Left renal pelvis (tissue), 4 donors: ENCODE results near the gene GPSM1. TPM values are rescaled to one million over a fixed set of nuclear protein-coding genes. Genes with fewer than 3 reads are reported as not detected.

Experiments used
- DNase-seq, 4 donors: peaks; one replicate each; pipeline ENCODE4 v3.0.0-alpha.2; 2013; ENCODE audit warnings: low read depth in 4 of 4, low spot score in 3 of 4
- polyA plus RNA-seq, 4 donors: library from polyadenylated mRNA; unstranded; fragments of 120-200 nt; gene quantifications; one replicate each; pipeline ENCODE4 v1.2.1, GENCODE V29; 2013; ENCODE audit not compliant: insufficient read length in 4 of 4

GPSM1 gene
- polyA plus RNA-seq, 4 donors: 24.3 to 46.1 (median 29.6) TPM

DNA sequence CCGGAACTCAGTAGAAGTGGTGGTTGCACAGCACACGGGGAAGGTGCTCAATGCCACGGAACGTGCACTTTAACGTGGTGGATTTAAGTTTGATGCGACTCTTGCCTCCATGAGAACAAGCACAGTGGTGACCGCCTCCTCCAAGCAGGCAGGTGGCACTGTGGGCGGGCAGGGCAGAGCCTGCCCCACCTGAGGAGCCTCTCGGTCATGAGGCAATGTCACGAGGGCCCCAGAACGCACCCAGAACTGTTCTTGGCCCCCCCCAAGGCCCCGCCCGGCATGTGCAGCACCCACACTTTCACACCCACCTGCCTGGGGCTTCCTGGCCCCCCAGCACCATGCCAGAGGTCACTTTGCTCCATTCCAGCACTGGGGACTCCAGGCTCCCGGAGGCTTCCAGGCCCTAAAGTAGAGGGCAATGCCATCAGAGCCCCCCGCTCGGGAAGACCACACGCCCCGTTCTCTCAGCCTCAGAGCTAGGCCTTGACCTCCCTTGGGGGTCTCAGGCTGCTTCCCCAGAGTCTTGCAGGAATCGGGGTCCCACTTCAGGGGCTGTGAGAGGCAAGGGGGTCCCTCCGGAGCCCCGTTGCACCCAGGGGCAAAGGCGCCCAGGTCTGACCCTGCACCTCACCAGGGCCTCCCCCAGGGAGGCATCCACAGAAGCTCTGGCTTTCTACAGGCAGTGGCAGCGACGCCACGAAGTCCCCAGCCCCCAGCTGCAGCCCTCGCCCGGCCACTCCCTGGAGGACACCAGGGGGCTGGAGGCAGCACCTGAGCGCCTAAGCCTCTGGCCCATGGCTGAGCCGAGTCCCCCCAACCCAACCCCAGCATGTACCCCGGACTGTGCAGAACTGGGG lies 37.5 kb upstream of the GPSM1 start:
- no peak for DNase-seq

DNA sequence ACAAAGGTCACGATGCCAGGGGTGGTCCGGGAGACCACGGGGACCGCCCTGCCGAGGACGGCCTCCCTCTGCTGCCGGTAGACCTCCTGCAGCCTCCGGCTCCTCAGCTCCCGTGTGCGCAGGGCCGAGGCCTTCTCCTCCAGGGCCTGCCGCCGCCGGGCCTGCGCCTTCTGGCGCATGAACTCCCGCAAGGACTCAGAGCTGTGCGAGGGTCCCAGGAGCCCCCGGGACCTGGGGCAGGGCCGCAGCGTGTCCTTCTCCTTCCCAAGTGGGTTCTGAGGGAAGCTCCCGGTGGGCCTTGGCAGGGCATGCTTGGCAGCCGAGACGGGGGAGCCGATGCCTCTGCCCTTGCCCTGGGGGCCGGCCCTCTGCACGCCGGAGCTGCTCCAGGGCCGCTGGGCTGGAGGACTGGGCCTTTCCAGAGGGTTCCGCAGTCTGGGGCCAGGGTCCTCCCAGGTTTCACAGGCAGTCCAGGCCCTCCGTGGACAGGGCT lies 36.8 kb upstream of the GPSM1 start:
- DNase-seq: no peak

DNA sequence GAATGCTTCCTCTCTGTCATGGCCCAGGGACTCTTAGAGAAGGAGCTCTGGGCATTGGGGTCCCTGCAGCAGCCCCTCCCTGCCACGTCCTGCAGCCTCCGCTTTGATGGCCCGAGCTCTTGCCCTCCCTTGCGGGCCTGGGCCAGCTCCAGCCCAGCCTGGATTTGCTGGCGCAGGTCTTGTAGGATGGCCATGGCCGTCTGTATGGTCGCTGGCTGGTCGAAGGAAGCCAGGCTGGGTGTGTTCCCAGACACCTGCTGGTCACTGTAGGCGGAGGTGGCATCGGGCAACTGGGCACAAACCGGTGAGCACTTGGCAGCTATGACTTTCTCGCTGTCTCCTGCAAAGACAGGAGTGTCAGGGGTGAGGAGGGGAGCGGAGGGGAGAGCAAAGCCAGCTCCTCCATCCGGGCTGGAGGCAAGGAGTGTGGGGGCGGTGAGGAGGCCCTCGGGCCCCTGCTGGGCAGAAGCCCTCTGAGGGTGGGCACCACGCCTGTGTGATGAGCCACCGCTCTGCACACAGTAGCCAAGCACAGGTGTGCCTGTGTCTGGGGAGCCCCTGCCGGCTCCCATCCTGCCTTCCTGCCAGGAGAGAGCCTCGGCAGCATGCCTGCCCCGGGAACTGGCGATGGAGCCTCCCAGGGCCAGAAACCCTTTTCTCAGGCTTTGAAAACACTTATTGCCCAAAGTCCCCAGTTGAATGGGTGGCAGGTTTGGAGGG lies 35.9 kb upstream of the GPSM1 start:
- DNase-seq: no peak

DNA sequence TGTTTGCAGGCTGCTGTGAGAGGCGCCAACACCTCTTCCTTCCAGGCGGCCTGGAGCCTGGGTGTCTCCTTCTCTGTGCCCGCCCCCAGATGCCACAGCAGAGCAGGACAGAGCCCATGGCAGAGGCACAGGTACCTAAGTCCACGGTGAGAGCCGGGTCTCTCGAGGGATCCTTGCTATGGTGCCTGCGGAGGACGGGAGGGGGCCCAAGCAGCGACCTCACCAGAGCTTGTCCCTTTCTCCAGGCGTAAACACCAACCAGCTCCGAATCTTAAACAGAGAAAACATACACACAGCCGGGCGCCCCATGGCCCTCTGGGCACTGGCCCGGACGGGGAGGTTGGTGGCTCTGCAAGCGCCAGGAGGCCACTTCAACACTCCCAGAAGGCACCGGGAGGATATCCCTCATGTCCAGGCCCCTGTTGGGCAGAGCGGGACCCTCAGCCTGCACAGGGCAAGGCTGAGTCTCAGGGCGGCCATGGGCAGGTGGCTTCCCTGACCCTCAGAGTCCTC lies 35.3 kb upstream of the GPSM1 start:
- no peak for DNase-seq

DNA sequence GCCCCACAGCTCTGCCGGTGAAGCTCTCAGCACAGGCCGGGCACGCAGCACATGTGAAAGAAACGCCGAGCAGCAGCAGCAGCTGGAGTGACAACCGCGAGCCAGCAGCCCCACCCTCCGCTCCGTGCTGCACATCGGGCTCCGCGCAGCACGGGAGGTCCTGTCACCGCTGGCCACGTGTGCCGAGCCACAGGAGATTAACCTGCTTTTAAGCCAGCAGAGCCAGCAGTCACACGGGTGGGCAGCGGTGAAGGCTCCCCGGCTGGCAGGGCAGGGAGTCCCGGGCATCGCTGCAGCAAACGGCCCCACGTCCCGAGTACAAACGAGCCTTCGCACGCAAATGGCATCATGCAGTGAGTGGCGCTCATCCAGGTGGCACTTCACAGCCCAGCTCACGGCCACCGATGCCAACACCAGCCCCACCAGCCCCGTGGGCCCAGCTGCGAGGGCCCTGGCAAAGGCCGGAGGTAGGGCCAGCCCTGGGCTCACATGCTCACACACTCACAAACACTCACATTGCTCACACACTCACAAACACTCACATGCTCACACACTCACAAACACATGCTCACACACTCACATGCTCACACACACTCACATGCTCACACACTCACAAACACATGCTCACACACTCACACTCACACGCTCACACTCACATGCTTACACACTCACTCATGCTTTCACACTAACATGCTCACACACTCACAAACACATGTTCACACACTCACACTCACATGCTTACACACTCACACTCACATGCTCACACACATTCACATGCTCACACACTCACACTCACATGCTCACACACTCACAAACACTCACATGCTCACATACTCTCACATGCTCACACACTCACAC lies 34.5 kb upstream of the GPSM1 start:
- DNase-seq: no peak

DNA sequence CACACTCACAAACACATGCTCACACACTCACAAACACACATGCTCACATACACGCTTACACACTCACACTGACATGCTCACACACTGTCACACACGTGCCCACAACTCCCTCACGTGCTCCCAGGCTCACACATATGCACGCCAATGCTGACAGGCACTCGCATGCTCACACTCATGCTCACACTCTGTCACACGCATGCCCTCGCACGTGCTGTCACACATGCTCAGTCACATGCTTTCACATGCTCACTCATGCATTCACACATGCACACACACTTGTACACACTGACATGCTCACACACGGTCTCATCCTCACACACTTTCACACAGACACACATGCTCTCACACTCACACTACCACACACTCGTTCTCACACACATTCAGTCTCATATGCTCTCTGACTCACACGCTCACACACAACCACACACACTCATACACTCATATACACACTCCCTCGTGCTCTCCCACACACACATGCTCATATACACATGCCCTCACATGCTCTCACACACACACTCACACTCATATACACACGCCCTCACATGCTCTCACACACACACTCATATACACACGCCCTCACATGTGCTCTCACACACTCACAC lies 33.8 kb upstream of the GPSM1 start:
- no peak for DNase-seq

DNA sequence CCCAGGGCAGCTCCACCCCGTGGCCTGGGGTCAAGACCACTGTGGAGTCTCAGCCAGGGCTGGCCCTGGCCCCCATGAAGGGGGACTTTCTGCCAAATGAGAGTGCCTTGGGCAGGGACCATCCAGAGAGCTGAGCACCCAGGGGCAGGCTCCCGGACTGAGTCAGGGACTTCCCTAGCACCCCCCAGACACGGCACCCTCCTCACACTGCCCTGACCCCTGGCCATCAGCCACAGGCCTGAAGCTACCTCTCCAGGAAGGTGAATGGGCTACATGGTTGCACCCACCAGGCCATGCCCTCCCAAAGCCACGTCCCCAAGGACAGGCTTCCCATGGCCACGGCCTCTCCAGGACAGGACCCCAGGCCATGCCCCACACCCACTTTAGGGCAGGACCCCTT lies 32.9 kb upstream of the GPSM1 start:
- DNase-seq: no peak

DNA sequence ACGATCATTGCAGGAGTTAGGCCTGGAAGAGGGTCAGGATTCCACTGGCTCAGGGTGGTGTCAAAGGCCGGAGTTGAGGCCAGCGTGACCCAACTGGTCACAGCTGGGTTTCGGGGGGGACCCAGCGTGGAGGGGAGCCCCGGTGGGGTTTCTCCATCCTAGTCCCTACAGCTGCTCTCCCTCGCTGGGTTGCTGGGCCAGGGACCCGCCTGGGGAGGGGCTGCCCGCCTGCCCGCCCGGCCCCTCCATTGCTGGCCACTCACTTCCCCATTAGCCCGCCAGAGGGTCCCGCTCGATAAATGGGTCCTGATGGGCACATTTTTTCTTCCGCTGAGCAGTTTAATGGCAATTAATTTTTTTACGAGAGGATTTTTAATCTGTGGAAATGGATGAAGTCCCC lies 32.3 kb upstream of the GPSM1 start:
- no peak for DNase-seq

DNA sequence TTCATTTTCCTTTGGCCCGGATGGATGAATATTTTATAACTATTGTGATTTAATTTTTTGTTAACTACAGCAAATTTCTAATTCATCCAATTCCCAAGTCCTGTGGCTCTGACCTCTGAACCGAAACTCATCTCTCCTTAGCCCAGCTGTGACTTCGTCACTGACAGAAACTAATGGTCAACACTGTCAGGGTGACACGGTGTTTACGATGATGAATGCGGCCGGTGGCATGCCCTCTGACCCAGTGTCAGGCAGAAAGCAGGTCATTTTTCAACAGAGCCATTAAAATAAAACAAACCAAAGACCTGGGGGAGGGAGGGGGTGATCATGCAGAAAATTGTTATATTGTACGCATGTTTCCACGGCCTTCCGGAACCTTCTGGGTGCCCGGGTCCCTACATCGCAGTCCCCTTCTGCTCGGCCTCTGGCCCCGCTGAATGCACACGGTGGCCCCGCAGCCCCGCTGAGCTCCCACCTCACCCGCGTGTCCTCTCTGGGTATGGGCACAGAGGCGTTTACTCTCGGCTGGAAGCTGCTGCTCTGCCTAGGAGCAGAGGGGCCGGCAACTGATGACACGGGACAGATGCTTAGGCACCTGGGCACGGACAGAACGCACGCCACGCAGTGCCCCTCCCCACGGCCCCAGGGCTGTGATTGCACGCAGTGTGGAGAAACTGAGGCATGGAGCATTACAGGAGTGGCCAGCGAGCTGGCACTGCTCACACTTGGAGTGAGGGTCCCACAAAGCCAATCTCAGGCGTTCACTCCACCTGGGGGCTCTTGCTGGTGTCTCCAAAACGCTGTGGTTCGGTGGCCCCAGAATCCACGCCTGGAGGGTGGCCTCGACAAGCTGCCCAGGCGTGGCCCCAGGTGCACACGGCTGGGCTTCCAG lies 31.6 kb upstream of the GPSM1 start:
- peak in 1 of 4 donors; percentile 48 for DNase-seq

DNA sequence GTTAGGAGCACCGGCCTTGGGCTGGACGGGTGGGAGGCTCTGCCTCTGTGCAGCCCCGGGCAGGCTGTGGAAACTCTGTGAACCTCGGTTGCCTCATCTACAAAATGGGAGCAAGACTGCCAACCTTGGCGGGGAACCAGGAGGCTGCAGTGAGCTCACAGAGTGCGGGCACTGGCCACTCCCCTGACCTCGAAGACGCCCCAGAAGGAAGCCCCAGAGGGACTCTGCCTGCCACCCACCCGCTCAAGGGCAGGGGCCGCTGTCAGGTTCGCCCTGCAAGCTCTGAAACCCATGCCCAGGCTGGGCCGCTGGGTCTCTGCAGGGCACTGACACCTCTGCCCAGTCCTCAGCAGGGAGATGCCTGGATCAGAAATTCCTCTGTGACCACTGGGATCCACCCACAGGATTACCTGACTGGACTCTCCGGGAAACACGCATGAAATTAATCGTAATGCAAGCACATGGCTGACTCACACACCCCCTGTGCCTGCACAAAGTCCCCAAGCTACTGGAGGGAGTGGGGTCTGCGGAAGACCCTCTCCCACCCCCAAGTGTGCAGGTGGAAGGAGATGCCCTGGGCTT lies 30.8 kb upstream of the GPSM1 start:
- DNase-seq: no peak

DNA sequence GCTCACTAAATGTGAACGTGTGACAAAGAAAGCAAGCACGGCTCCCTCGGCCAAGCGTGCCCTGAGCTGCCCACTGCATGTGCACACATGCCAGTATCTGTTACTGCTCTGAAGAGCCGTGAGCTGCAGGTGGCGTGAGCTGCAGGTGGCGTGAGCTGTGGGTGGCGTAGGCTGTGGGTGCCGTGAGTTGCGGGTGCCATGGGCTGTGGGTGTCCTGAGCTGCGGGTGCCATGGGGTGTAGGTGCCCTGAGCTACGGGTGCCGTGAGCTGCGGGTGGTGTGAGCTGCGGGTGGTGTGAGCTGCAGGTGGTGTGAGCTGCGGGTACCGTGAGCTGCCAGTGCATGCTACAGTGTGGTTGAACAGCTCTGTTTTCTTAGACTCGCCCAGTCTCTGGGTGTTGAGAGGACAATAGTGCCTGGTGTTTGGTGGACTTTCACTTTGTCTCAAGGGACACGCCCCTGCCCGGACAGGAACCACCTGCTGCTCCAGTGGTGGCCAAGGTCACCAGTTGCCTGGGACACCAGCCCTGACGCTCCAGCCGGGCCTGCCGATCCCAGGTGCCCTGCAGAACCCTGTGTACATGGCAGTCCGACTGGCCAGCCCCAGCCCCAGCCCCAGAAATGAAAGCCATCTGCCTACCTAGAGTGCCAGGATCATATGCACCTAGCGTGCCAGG lies 30.2 kb upstream of the GPSM1 start:
- DNase-seq: no peak

DNA sequence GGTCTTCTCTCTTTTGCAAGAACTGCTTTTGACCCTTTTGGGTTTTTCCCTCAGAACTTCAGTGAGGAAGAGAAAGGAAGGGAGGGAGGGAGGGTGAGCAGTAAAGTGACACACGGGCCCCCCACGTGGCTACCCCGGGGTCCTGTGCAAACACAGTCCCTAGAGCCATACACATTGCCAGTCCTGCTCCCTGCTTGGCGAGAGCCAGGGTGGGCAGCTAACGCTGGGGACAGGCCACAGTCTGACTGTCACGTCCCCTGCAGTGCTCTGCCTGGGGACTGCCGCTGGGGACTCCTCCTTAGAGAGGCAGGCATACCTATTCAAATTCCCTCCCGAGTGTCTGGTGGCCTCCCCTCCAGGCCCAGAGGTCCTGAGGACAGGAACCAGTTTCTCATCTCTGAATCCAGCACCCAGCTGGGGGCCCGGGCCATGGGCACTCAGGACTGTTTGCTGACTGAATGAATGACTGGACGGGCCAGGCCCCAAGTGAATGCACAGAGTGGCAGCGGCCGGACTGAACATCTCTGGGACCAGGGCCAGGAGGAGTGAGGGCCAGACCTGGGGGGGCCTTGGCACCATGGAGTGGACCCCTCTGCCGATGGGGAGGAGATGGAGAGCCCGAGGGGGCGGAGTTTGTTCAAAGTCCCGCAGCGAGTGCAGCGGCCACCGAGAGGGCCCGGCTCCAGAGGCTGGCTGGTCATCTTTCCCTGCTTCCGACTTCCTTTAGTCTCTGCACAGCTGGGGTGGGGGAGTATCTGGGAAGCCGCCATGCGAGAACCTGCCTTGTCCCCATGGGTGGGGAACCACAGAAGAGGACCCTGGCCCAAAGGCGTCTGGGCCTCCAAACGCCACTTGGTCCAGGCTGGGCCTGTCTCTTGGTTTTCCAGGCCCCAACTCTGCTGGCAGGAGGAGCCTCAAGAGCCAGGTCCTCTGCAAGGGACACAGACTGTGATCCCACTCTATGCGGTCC lies 29.3 kb upstream of the GPSM1 start:
- DNase-seq: no peak

DNA sequence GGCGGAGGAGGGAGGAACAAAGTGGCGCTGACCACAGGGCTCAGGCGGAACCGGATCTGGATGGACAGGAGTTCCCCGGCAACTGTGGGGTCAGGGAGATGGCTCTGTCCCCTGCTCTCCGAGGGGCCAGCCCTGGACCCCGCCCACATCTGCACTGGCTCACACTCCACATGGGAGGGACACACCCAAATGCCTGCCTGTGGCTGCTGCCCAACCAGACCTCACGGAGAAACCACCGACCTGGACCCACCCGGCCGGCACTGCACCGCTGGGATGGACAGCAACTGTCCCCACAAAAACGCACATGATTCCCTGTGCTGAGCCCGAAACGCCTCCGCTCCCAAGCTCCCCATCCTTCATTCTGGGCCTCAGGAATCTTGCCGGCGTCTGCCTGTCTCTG lies 28.2 kb upstream of the GPSM1 start:
- DNase-seq: no peak

DNA sequence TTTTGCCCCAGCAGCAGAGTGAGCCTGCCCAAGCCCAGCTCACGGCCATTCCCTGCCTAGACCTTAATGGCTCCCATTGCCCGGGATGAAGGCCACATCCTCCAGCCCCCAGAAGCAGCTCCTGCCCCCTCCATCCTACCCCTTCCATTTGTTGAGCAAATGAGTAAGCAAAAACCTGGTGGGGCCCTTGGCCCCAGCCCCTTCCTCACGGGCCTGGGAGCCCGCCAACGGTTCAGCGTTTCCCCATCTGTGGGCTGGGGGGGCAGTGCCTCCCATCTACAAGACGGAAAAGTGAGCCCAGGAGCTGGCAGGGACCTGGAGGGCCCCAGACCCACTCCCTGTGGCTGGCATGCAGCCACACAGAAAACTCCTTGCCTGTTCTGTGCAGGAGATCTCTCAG lies 27.8 kb upstream of the GPSM1 start:
- no peak for DNase-seq

DNA sequence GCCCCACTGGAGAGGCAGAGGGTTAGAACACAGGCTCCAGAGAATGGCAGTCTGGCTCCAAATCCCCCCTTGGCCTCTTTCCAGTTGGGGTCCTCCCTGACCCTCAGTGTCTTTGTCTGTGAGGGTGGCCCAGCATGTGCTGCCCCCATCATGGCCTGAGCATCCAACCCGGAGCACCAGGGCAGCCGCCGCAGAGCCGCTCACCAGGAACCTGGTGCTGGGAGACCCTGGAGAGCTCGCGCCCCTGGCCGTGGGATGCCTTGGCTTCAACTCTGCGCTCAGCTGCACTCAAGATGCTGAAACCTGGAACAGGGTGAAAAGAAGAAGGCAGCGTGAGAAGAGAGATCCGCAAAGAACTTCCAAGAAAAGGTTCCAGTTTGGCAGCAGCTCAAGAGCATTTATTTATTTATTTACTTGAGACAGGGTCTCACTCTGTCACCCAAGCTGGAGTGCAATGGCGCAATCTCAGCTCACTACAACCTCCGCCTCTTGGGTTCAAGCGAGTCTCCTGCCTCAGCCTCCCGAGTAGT lies 27.3 kb upstream of the GPSM1 start:
- no peak for DNase-seq

DNA sequence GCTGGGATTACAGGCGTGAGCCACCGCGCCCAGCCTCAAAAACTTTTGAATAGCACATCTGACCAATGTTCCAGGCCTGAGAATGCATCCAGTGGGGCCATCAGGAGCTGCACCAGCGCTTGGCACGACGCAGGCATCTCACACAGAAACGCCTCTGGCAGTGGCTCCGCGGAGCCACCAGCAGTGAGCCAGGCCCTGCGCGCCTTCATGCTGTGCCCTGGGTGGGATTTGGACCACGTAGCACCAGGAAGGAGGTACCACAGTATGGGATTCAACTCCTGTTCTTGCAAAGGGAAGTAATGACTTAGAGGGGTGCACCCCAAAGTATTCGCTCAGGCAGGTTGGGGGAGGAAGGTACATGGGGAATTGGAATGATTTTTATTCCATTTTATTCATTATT lies 26.5 kb upstream of the GPSM1 start:
- DNase-seq: no peak

DNA sequence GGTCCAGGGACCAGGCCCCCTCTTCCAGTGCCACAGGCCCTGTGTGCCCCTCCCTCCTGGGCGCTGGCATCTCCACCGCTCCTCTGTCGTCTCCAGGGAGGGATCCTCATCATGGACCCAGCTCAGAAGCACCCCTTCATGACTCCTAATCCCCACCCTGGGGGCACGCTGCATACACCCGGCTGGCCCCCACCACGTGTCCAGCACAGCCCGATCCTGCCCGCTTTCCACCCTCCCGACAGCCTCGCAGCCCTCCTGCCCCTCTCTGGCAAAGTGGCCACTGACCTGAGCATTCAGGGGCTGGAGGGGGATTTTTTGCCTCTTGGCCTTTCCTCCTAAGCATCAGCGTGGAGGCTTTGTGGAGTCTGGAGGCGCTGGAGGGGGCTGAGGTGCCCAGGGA lies 24.8 kb upstream of the GPSM1 start:
- DNase-seq: no peak
